ENCODE data around the gene OR1N2. TPM values are rescaled to one million over a fixed set of nuclear protein-coding genes. Genes with fewer than 3 reads are reported as not detected.

The OR1N2 gene, protein sequence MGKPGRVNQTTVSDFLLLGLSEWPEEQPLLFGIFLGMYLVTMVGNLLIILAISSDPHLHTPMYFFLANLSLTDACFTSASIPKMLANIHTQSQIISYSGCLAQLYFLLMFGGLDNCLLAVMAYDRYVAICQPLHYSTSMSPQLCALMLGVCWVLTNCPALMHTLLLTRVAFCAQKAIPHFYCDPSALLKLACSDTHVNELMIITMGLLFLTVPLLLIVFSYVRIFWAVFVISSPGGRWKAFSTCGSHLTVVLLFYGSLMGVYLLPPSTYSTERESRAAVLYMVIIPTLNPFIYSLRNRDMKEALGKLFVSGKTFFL
- not detected in 2 replicates for total RNA-seq

DNA sequence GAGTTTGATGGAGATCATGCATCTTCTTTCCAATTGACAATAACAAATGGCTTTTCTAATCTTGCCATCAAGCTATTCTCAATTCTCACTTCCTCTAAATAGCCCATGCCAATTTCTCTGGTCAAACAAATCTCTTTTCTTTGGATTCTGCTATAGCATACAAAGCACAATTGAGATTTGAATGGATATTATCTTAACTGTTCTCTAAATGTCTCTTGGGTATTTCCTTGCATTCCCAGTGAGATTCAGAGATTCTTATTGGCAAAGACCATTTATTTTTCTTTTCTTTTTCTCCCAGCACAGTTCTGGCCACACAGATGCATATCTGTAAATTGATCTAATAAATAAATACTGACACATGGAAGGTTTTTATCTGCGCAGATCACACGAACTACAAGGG lies at the start of gene OR1N2:
Gene OR1N2 (plus strand): TSS at position 301 of the 400 bp plus-strand sequence. CDS start 100 bp downstream, outside the sequence.

DNA sequence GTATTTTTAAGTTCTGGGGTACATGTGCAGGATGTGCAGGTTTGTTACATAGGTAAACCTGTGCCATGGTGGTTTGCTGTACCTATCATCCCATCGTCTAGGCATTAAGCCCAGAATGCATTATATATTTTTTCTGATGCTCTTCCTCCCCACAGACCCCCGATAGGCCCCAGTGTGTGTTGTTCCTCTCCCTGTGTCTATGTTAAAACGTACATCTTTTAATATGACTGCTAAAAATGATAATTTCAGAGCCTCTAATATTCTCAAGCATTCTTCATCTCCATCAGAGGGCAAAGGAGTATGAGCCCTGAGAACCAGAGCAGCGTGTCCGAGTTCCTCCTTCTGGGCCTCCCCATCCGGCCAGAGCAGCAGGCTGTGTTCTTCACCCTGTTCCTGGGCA lies 42.4 kb upstream of the OR1N2 start, which contains the start of gene OR1J2:
Gene OR1J2 (plus strand): TSS at position 301 of the 400 bp plus-strand sequence. CDS start 0 bp downstream, at position 301.

DNA sequence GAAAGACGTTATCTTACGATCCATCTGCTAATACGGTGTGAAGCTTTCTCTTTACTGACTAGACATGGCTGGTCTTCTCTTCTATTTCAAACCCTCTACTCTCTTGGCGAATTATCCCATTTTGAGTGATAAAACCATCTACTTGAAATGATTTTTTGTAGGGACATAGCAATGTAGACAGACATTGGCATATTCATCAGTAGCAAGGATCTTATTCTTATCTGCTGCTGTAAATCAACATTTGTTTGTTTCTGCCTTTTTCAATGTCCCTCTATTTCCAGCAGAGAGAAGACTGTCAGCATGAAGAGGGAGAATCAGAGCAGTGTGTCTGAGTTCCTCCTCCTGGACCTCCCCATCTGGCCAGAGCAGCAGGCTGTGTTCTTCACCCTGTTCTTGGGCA lies 34.1 kb upstream of the OR1N2 start, which contains the start of gene OR1J4:
Gene OR1J4 (plus strand): TSS at position 301 of the 400 bp plus-strand sequence. CDS start 0 bp downstream, at position 301.

DNA sequence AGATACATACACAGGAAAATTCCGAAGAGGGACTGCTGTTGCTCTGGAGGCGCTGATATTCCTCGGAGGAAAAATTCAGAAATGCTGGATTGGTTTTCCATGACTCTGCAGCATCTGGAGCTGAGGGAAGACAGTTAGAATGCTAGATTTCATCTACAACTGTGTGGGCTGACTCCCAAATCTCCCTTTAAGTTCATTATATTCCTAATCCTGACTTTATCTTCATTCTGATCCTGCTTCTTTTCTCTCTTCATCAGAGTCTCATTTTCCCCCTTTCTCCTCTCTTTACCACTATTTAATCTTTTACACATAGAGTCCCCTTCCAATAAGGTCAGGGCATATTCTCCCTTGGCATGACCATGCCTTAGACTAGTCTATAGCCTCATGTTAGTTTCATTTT lies 25.7 kb upstream of the OR1N2 start, which contains the start of gene OR1N1:
Gene OR1N1 (minus strand): TSS at position 101 of the 400 bp plus-strand sequence. CDS start 0 bp downstream, at position 101.

DNA sequence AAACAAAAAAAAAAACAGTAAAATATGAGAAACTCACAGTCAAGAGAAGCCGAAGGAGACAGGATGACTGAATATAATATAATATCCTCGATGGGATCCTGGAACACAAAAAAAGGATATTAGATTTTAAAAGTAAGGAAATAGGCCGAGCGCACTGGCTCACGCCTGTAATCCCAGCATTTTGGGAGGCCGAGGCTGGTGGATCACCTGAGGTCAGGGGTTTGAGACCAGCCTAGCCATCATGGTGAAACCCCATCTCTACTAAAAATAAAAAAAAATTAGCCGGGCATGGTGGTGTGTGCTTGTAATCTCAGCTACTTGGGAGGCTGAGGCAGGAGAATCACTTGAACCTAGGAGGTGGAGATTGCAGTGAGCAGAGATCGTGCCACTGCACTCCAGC lies 30.4 kb downstream of the OR1N2 start, which contains the start of gene OR1L8:
Gene OR1L8 (minus strand): TSS at position 101 of the 400 bp plus-strand sequence. CDS start 14,907 bp downstream, outside the sequence.

Other genes with a start within 250 kb of the OR1N2 start
- 0.28 and 0.34 TPM in 2 replicates for gene PTGS1, start 182.1 kb upstream of the OR1N2 start, total RNA-seq
- not detected in 2 replicates for gene OR1J1, start 75.2 kb upstream of the OR1N2 start, total RNA-seq
- gene OR1J2, start 42.3 kb upstream of the OR1N2 start, total RNA-seq = not detected in 2 replicates
- gene OR1J4, start 34.0 kb upstream of the OR1N2 start, total RNA-seq = not detected in 2 replicates
- gene OR1N1, start 25.8 kb upstream of the OR1N2 start, total RNA-seq = not detected in 2 replicates
- not detected in 2 replicates for gene OR1L8, start 30.3 kb downstream of the OR1N2 start, total RNA-seq
- gene OR1Q1, start 61.6 kb downstream of the OR1N2 start, total RNA-seq = not detected in 2 replicates
- gene OR1B1, start 104.5 kb downstream of the OR1N2 start, total RNA-seq = not detected in 2 replicates
- not detected in 2 replicates for gene OR1L1, start 108.6 kb downstream of the OR1N2 start, total RNA-seq
- not detected in 2 replicates for gene OR1L3, start 122.0 kb downstream of the OR1N2 start, total RNA-seq
- gene OR1L4, start 170.9 kb downstream of the OR1N2 start, total RNA-seq = not detected in 2 replicates
- not detected in 2 replicates for gene OR1L6, start 189.2 kb downstream of the OR1N2 start, total RNA-seq
- gene OR5C1, start 235.8 kb downstream of the OR1N2 start, total RNA-seq = not detected in 2 replicates
- not detected in 2 replicates for gene OR1K1, start 247.0 kb downstream of the OR1N2 start, total RNA-seq